Measurements from ENCODE around the gene G2E3.
"Not testable (repeated sequence)": the region's sequence is repeated elsewhere in the genome, so short reads cannot be mapped to it uniquely, and the experiment has no call there.

G2E3 gene, protein sequence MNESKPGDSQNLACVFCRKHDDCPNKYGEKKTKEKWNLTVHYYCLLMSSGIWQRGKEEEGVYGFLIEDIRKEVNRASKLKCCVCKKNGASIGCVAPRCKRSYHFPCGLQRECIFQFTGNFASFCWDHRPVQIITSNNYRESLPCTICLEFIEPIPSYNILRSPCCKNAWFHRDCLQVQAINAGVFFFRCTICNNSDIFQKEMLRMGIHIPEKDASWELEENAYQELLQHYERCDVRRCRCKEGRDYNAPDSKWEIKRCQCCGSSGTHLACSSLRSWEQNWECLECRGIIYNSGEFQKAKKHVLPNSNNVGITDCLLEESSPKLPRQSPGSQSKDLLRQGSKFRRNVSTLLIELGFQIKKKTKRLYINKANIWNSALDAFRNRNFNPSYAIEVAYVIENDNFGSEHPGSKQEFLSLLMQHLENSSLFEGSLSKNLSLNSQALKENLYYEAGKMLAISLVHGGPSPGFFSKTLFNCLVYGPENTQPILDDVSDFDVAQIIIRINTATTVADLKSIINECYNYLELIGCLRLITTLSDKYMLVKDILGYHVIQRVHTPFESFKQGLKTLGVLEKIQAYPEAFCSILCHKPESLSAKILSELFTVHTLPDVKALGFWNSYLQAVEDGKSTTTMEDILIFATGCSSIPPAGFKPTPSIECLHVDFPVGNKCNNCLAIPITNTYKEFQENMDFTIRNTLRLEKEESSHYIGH
- total RNA-seq: 8.8 to 54.4 (median 25.2) reads per million in 17 experiments

DNA sequence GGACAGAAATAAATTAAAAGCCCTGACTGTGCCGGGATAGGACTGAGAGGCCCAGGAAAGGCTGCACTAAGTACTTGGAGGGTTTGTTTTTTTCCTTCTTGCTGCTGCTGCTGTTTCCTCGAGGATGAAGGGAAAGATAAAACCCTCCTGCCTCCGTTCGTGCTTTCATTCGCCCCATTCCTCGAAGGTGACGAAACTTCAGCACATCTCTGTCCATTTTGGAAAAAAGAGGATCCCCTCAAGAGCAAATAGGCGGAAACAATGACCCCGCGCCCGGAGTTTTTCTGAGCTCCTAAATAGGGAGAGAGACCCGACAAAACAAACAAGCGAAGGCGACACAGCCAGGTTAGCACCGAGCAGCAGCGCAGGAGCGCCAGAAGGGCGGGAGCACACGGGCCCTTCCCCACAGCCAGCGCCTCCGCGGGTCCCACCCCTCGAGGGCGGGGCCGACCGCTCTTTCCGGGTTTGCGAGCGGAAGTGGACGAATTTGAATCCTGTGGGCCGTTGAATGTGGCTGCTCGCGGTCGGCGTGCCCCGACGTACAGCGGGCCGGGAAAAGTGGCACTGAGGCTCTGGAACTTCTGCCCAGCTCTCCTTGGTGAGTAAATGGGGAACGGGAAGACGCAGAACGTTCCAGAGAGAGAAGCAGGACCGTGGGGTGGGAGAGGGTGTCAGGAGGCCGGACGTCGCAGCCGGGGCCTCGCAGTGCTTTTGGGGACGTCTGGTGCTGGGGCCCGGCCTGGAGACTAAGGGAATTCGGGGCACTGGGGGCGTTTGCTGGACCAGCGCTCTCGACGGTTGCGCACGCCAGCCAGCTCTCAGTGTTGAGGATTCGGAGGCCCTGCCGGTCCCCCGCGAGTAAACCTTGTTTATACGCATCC is at the start of gene G2E3:
TSS of gene G2E3 (plus strand) at position 484 of the 881 bp plus-strand sequence. CDS start 21,922 bp downstream, outside the sequence.
- DNase-seq: peak; percentile 91 to 95 (median 93)

DNA sequence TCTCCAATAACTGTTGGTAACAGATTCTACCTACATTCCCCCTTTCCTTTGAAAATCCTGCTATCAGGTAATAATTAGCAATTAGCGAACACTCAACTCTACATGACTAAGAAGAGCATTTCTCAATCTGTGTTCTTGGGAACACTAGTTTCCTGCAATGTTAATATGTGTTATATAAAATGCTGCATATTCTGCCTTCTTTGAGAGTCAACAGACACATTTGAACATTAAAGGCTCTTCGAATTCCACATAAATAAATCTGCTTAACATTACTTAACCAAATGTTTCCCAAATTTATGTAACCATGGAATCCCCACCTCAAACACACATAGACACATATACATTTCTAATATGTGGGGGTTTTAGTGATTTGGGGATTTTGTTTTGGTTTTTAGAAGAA is 41.2 kb upstream of the G2E3 start:
- no peak for DNase-seq

DNA sequence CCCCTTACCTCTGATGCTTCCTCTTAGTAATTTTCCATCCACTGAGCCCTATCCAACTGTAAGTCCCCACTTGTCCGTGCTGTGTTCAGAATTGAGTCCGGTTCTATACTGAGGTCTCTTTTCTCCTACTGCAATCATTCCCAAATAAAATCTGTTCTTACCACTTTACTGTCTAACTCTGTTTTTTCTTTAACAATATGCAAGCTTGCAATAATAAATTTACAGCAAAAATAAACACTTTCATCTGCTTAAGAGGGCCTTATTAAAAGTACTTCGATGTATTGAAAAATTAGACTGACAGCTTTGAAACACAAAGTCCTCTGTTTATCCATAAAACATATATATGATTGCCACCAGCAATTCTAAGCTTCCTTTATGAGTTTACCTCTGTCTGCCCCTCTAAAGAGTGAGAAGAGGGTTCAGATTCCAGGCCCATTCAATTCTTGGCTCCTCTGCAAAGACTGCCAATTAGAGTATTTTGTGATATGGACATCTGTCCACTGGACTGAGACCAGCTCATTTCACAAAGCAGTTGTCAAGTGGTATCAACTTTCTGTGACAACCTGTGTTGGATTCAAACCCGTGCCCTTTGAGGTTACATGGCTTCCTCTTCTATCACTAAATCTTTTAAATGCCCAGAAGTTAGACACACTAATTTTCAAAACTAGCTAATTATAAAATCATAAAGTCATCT is 39.9 kb upstream of the G2E3 start:
- DNase-seq: no peak

DNA sequence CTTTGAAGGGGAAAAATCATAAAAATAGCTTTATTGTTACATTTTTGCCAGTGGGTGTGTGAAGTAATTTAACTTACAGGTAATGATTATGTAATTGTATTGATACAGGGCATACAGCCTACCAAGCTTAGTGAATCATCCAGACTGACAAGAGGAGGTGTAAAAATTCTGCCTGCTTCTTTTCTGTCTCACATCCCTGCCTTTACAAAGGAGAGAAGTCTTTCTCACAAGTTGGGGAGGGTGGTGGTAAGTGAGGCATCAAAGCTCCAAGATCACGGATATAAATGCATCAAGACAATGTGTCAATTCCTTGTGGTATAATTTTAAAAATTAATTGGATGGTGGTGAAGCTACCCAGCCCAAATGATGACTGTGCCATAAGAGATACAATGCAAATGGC is 39.0 kb upstream of the G2E3 start:
- DNase-seq: no peak

DNA sequence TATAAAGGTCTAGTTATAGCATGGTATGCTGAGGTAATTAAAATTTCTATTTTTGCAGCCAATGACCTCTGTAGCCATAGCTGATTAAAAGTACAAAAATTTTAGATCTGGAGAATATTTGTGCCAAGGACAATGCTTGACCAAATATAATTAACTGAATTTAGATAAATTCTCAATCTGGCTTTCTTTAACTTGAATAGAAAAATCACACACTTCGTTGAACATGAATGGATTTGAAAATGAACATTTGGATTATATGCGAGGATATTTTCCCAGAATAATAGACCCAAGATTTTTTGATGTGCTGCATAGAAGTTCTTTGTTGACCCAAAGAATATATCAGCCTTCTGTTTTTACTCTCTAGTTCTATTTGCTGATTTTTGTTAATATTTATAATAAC is 38.4 kb upstream of the G2E3 start:
- no peak for DNase-seq

DNA sequence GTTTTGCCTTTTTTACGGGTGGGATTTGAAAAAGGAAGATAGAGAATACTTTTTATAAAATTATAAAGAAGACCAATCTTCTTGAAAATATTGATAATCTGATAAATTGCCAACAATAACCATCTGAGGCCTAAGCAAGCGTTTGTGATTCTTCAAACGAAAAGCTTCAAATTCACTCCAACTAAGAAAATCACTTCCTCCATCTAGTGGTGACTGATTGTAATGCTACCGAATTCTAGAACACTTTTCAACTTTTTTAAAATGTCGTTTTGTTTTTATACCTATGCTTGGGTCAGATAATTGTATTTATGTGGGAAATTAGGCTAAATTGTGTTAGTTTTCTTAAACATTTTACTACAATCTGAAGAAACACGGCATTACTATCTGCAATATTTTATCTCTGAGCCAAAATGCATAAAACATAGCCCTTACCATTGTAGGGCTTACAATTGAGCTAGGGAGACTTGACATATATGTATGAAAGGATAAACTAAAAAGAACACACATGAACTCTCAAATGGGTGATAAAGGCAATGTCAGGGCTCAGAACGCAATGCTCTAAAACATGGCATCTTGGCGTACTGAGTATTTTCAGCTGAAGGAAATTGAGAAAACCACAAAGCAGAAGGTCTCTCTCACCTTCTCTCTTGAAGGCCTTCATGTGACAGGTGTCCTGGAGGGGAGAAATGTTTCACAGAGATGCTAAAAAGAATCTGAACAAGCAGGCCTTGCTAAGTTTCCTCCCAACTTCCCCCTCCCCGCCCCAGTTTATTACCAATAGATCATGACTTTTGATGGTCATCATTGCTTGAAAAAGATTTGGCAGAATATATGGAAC is 36.8 kb upstream of the G2E3 start:
- DNase-seq: peak; percentile 14 to 66 (median 35)

DNA sequence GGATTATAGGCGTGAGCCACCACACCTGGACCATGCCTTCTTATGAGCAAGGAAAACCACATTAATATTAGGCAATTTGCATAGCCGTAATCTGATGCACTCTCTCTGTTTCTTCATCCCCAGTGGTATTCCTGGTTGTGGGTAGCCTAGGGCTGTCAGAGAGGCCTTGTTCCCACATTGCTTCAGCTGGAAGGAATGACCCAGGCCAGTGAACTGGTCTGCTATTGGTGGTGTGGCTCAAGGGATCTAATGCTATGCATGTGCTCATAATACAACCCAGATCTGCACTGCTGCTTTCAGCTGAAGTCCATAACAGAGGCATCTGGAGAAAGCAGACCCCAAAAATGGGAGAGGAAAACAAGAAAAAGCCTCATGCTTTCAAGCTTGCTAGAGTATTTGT is 33.1 kb upstream of the G2E3 start:
- no peak for DNase-seq

DNA sequence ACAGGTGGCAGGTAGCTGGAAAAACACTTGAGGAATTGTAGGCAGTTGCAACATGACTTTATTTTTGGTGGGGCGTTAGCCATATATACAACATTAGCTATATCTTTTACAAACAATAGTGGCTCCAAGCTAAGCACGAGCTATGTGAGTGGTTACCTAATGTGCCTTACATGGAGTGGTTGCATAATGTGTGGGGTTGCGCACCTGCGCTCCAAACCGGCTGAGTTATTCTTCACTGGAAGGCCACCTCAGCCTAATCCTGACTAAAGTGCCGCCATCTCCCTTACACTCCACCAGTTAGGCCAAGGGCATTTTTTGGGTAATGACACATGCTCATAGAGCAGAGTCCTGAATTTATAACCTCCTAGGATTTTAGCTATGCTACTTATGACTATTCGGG is 31.8 kb upstream of the G2E3 start:
- DNase-seq: no peak

DNA sequence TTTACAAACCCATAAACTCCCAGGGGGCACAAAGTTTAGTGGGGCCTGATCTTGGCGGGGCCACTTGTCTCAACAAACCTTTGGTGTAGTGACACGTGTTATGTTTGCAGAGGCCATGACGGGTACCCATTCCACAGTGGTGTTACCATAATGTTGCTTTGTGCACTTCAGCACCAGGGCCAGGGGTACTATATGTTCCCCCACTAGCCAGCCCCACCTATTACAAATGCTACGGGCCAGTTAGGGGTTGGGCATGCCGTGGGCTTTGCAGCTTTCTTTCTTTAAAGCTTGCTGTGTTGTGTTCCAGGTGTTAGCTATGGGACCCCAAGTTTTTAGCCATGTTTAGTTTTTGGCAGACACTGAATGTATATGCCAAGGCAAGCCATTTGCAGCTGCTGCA is 30.8 kb upstream of the G2E3 start:
- DNase-seq: no peak

DNA sequence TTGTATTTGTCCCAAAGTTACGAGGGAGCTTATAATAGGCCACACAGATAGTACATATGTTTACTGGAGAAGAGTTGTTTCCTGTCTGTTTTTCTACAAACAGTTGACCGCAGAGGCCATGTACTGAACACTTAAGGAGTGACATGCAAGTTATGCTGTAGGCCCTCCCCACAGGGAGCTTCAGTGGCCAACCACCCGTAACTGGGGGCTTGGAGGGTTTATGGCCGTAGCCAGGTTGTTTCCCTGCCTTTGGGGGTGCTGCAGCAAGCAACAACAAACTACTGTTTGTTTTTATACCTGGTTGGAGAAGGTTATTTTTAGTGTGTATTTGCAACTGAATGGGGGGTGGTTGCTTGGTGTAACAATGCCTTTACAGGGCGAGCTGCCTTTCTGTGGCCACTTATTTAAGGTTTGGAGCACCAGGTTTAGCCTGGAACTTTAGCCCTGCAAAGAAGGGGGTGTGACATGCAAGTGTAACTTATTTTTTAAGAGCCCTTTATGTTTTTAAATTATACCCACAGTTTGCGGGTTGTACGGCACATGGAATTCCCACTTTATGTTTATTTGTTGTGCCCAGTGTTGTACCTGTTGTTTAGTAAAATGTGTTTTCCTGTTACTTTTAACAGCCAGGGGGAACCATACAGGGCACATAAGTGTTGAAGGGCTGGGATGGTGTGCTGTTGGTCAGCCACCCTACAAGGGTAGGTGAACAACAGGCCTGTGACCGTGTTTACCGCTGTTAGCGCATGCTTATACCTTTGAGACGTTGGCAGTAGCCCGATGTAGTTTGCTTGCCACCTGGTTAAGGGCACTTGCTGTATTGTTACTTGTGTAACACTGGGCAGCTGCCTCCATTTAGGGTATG is 29.9 kb upstream of the G2E3 start:
- DNase-seq: no peak

DNA sequence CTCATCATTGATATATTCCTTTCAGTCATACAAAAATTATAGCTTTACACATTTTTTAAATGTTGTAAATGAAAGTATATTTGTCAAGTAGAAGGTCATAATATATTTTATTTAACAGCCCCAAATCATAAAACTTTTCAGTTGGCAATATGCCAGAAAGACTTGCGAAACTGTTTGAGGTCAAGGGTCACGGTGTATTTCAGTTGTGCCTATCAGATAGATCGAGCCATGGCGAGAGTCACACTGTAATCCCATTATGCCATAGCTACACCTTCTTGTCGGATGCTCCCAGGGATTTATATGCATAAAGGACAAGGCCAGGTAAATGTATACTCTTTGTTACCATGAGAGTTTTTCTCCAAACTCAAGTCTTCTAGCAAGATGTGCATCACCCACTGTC is 26.7 kb upstream of the G2E3 start:
- DNase-seq: peak in 1 of 4 experiments; percentile 2

DNA sequence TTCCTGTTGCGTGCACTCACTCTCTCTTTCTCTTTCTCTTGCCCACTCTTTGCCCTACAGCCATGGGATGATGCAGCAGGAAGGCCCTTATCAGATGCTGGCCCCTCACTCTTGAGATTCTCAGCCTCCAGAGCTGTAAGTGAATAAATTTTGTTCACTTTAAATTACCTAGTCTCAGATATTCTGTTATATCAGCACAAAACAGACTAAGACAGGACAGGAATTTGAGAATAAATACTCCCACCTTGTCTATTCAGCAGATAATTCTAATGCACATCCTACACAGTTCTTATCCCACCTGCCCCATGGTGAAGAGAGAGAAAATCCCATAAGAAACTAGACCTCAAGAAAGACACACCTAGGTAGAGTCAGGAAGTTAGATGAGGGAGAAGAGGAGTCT is 25.8 kb upstream of the G2E3 start:
- DNase-seq: no peak

DNA sequence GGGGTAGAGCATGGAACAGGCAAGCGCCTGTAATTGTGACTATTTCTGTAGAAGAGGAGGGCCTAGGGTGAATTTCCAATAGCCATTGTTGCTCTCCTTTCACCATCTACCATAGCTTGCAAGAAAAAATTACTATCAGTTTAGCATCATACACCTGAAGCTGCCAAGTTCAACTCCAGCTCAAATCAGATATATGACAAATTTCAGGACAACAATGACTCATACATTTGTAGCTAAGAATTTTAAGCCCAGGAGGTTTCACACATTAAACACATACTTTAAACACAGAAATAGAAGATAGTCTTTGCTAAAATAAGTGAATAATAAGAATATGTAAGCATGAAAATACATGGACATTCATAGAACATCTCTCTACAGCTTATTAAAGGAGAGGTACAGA is 17.6 kb upstream of the G2E3 start:
- DNase-seq: no peak

DNA sequence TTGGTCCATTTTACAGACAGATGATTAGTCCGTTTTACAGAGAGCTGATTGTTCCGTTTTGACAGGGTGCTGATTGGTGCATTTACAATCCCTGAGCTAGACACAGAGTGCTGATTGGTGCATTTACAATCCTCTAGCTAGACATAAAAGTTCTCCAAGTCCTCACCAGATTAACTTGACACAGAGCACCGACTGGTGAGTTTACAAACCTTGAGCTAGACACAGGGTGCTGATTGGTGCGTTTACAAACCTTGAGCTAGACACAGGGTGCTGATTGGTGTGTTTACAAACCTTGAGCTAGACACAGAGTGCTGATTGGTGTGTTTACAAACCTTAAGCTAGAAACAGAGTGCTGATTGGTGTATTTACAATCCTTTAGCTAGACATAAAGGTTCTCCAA is 12.2 kb upstream of the G2E3 start:
- not testable (repeated sequence) for DNase-seq

DNA sequence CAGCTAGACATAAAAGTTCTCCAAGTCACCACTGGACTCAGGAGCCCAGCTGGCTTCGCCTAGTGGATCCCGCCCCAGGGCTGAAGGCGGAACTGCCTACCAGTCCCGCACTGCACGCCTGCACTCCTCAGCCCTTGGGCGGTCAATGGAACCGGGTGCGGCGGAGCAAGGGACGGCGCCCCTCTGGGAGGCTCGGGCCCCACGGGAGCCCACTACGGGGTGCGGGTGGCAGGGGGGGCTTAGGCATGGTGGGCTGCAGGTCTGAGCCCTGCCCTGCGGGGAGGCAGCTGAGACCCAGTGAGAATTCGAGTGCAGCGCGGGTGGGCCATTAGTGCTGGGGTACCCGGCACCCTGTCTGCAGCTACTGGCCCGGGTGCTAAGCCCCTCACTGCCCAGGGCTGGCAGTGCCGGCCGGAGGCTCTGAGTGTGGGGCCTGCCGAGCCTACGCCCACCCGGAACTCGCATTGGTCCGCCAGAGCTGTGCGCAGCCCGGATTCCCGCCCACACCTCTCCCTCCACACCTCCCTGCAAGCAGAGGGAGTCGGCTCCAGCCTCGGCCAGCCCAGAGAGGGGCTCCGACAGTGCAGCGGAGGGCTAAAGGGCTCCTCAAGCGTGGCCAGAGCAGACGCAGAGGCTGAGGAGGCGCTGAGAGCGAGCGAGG is 11.4 kb upstream of the G2E3 start:
- no peak for DNase-seq

DNA sequence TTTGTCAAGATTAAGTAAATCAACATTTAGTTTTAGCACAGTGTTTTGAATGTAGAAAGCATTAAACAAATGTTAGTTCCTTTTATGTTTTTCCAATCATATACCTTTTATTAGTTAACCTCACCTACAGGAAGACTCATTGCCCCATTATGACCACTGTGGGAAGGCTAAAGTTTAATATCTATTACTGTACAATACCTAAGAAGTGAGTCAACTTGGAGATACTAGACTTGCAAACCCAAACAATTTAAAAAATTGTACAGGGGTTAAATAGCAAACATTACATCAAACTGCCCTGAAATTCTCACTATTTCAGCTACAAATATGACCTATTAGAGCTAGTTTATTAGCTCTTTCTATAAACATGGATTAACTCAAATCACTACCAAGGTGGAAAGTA is 8.6 kb upstream of the G2E3 start:
- DNase-seq: no peak

DNA sequence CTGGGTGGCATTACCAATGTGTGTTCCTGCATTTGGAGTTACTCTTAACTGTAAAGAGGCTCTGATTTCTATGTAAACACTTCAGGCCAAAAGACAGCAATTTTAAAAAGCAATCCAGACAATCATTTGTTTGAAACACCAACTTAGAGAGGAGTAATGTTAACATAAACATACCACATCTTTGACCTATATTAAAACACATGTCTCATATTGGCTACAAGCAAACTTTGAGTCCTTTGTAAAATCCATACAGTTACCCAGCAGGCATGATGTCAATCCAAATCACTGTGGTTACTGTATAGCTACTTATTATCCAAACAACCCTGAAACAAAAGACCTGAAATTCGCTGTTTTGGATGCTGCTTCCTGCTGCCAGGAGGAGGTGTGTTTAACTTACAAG is 7.5 kb upstream of the G2E3 start:
- no peak for DNase-seq

DNA sequence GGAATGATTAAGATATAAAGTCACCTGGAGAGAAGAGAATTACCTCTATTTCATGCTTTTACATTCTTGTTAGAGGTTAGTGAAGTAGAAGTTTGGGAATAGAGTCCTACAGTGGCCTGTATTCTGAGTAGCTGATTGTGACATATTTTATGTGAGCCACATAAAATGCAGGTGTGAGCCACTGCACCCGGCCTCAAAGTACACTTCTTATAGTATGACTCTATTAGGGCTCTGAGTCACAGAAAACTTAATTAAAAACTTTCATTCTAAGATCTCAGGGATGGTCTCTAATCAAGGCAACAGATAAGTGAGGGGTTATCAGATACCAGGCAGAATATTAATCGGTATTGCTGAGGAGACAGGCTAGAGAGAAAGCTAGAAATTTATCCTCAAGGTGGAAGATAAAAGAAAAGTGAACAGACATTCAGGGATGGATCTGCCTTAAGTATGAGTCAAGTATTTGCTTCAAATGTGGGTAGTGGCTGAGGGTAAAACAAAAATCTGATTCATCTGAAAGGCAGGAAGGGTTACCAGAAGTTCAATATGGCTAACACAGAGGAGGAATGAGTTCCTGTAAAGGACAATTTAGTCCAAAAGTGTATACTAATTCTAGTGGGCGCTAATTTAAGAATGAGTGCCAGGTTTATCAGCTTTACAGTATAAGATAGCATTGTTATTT is 5.5 kb upstream of the G2E3 start:
- no peak for DNase-seq

DNA sequence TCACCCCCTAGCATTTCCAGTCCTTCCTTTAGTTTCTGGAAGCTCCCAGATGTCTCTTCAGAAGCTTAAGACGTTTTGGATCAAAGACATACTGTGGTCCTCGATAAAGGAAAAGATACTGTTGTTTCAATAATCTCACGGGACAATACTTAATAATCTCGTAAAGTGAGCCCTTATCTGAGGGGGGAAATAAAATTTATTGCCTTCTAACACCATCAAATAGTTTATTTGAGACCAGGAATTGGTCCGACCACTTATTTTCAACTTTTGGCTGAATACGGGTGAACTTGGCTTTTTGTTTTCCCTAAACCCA is 640 bp upstream of the G2E3 start:
- DNase-seq: no peak
